H1 (cell line): ENCODE data around the gene GABRB2. TPM values are rescaled to one million over a fixed set of nuclear protein-coding genes. Genes with fewer than 3 reads are reported as not detected.

ENCODE experiments used
- CTCF ChIA-PET: fragments of 300-600 bp; sonication (Branson Sonifier 250); formaldehyde crosslinking; loops from one replicate; lab custom pipeline; 2021; ENCODE audit not compliant: partially characterized antibody; lab: Charles Lee
- POLR2A ChIA-PET: fragments of 300-600 bp; sonication (Branson Sonifier 250); formaldehyde crosslinking; loops from one replicate; lab custom pipeline; 2021; ENCODE audit warnings: inconsistent platforms; ENCODE audit not compliant: partially characterized antibody; lab: Charles Lee
- DNase-seq, 2 experiments: peaks; one replicate each; pipeline versions ENCODE4 v3.0.0 to v3.0.0-alpha.2; 2010 to 2022; ENCODE audit warnings: low spot score in 2 of 2, low read depth in 1 of 2, mixed read lengths in 1 of 2
- FAIRE-seq: peaks from 2 replicates; lab custom pipeline; 2011; peaks lifted over from hg19 to GRCh38; lab: Jason Lieb, UNC
- H2AFZ ChIP-seq: 2 replicates; pipeline ENCODE4 v1.8.1; 2012; ENCODE audit warnings: low read length, inconsistent platforms
- H2AK5ac ChIP-seq: 2 replicates; pipeline ENCODE4 v1.6.1; 2013; ENCODE audit warnings: low read depth, low read length
- H2BK120ac ChIP-seq: replicated peaks from 2 replicates; pipeline ENCODE3; 2013; ENCODE audit warnings: low read depth, low read length, inconsistent platforms
- H2BK12ac ChIP-seq: 2 replicates; pipeline ENCODE4 v1.6.1; 2013; ENCODE audit warnings: low read depth, low read length
- H2BK15ac ChIP-seq: 2 replicates; pipeline ENCODE4 v1.6.1; 2013; ENCODE audit warnings: low read length
- H2BK20ac ChIP-seq: 2 replicates; pipeline ENCODE4 v1.6.1; 2013; ENCODE audit warnings: low read length
- H2BK5ac ChIP-seq: 2 replicates; pipeline ENCODE4 v1.6.1; 2013; ENCODE audit warnings: low read depth, low read length
- H3K14ac ChIP-seq: 2 replicates; pipeline ENCODE4 v1.6.1; 2013; ENCODE audit warnings: inconsistent platforms; ENCODE audit not compliant: insufficient read length
- H3K18ac ChIP-seq: 2 replicates; pipeline ENCODE4 v1.6.1; 2013; ENCODE audit warnings: low read length; ENCODE audit errors: extremely low read depth
- H3K23ac ChIP-seq: 2 replicates; pipeline ENCODE4 v1.6.1; 2013; ENCODE audit warnings: inconsistent platforms; ENCODE audit not compliant: insufficient read length
- H3K23me2 ChIP-seq: 2 replicates; pipeline ENCODE4 v1.6.1; 2013; ENCODE audit warnings: low read depth, low read length
- H3K27ac ChIP-seq: 2 replicates; pipeline ENCODE4 v1.6.1; 2011; ENCODE audit warnings: low read depth, low read length, inconsistent platforms
- H3K27me3 ChIP-seq, 4 experiments: replicated peaks in 1 of 4; 1 replicate in 1 of 4; 2 replicates in 3 of 4; pipeline versions ENCODE4 v1.6.1 to v1.8.1; 2011 to 2013; ENCODE audit warnings: low read length in 3 of 4, mild to moderate bottlenecking in 3 of 4, inconsistent platforms in 2 of 4, mixed read lengths in 2 of 4, moderate library complexity in 1 of 4; ENCODE audit not compliant: control insufficient read depth in 3 of 4, insufficient read depth in 3 of 4; ENCODE audit errors: extremely low read depth in 1 of 4
- H3K36me3 ChIP-seq, 4 experiments: 2 replicates each; pipeline versions ENCODE4 v1.6.1 to v1.8.1; 2011 to 2013; ENCODE audit warnings: mild to moderate bottlenecking in 4 of 4, low read length in 3 of 4, moderate library complexity in 2 of 4, control low read depth in 1 of 4, inconsistent platforms in 1 of 4; ENCODE audit not compliant: insufficient read depth in 4 of 4, control insufficient read depth in 2 of 4
- H3K4ac ChIP-seq: replicated peaks from 2 replicates; pipeline ENCODE3; 2013; ENCODE audit warnings: low read length, low read depth, mixed read lengths, inconsistent platforms; ENCODE audit not compliant: insufficient read length
- H3K4me1 ChIP-seq, 4 experiments: replicated peaks in 1 of 4; 1 replicate in 1 of 4; 2 replicates in 3 of 4; pipeline versions ENCODE4 v1.6.1 to v1.8.1; 2011 to 2013; ENCODE audit warnings: low read length in 3 of 4, inconsistent platforms in 2 of 4, mixed read lengths in 1 of 4; ENCODE audit not compliant: insufficient read depth in 4 of 4, control insufficient read depth in 3 of 4
- H3K4me2 ChIP-seq, 2 experiments: 2 replicates each; pipeline versions ENCODE4 v1.6.1 to v1.8.1; 2011 to 2013; ENCODE audit warnings: low read depth in 2 of 2, low read length in 2 of 2, control low read depth in 1 of 2, inconsistent platforms in 1 of 2, mild to moderate bottlenecking in 1 of 2; ENCODE audit not compliant: insufficient read depth in 1 of 2
- H3K4me3 ChIP-seq, 4 experiments: fragments of 200-600, 300-600 bp in 1 of 4; sonication (generic), shearing (Covaris generic), sonication (Bioruptor Twin) in 1 of 4; 2 replicates each; pipeline versions ENCODE4 v1.5.1 to v1.8.1; 2011 to 2016; ENCODE audit warnings: low read length in 4 of 4, low read depth in 3 of 4, control low read depth in 2 of 4, inconsistent platforms in 2 of 4, mild to moderate bottlenecking in 2 of 4, mixed read lengths in 1 of 4, moderate library complexity in 1 of 4; ENCODE audit not compliant: insufficient read depth in 2 of 4; ENCODE audit errors: extremely low read depth in 1 of 4
- H3K56ac ChIP-seq: replicated peaks from 2 replicates; pipeline ENCODE3; 2013; ENCODE audit warnings: low read depth, mild to moderate bottlenecking, mixed read lengths, low read length, inconsistent platforms; ENCODE audit not compliant: insufficient read length
- H3K79me1 ChIP-seq: 2 replicates; pipeline ENCODE4 v1.6.1; 2013; ENCODE audit warnings: low read depth, low read length, control low read depth
- H3K79me2 ChIP-seq, 2 experiments: 2 replicates each; pipeline versions ENCODE4 v1.6.1 to v1.8.1; 2012 to 2013; ENCODE audit warnings: low read length in 2 of 2, mild to moderate bottlenecking in 2 of 2, inconsistent platforms in 1 of 2; ENCODE audit not compliant: insufficient read depth in 2 of 2, control insufficient read depth in 1 of 2
- H3K9ac ChIP-seq, 4 experiments: replicated peaks in 1 of 4; 1 replicate in 1 of 4; 2 replicates in 3 of 4; pipeline versions ENCODE4 v1.6.1 to v1.8.1; 2011 to 2013; ENCODE audit warnings: low read depth in 3 of 4, low read length in 3 of 4, control low read depth in 2 of 4, mild to moderate bottlenecking in 2 of 4, moderate library complexity in 2 of 4, inconsistent platforms in 1 of 4; ENCODE audit errors: extremely low read depth in 1 of 4
- H3K9me3 ChIP-seq, 2 experiments: 2 replicates each; pipeline versions ENCODE4 v1.6.1 to v1.8.1; 2012 to 2013; ENCODE audit warnings: mild to moderate bottlenecking in 2 of 2, moderate library complexity in 2 of 2, control low read depth in 1 of 2, inconsistent platforms in 1 of 2, low read depth in 1 of 2, low read length in 1 of 2, mixed read lengths in 1 of 2; ENCODE audit not compliant: insufficient read depth in 2 of 2
- H4K20me1 ChIP-seq, 2 experiments: replicated peaks in 1 of 2; 2 replicates each; pipeline versions ENCODE3 to v1.8.1; 2011 to 2013; ENCODE audit warnings: inconsistent platforms in 2 of 2, low read length in 2 of 2, mild to moderate bottlenecking in 1 of 2; ENCODE audit not compliant: insufficient read depth in 2 of 2, control insufficient read depth in 1 of 2
- H4K5ac ChIP-seq: 2 replicates; pipeline ENCODE4 v1.6.1; 2013; ENCODE audit warnings: low read length, low read depth, mixed read lengths, inconsistent platforms; ENCODE audit not compliant: insufficient read length
- H4K8ac ChIP-seq: 2 replicates; pipeline ENCODE4 v1.8.0; 2013; ENCODE audit warnings: mild to moderate bottlenecking, moderate library complexity, low read length, inconsistent platforms; ENCODE audit not compliant: insufficient read depth; ENCODE audit errors: extremely low read depth
- H4K91ac ChIP-seq: replicated peaks from 2 replicates; pipeline ENCODE3; 2013; ENCODE audit warnings: low read length, mixed read lengths, inconsistent platforms; ENCODE audit not compliant: insufficient read length
- BACH1 ChIP-seq: IDR thresholded peaks from 2 replicates; pipeline ENCODE4 v1.6.1; 2012; ENCODE audit warnings: low read length, improper control_type of control experiment
- CREB1 ChIP-seq: IDR thresholded peaks from 2 replicates; pipeline ENCODE4 v1.6.1; 2012; ENCODE audit warnings: inconsistent platforms
- EP300 ChIP-seq, 2 experiments: IDR thresholded peaks; 1 replicate in 1 of 2; 2 replicates in 1 of 2; pipeline ENCODE4 v1.6.1; 2011 to 2012; ENCODE audit warnings: low read depth in 2 of 2, low read length in 2 of 2, mild to moderate bottlenecking in 2 of 2, borderline replicate concordance in 1 of 2, inconsistent platforms in 1 of 2, moderate library complexity in 1 of 2
- GABPA ChIP-seq: IDR thresholded peaks from 2 replicates; pipeline ENCODE4 v1.6.1; 2011; ENCODE audit warnings: mild to moderate bottlenecking, low read length, moderate library complexity, borderline replicate concordance; ENCODE audit not compliant: insufficient read depth
- POLR2AphosphoS5 ChIP-seq: IDR thresholded peaks from 2 replicates; pipeline ENCODE4 v1.6.1; 2011; ENCODE audit warnings: low read depth, low read length
- SRF ChIP-seq: IDR thresholded peaks from 2 replicates; pipeline ENCODE4 v1.6.1; 2011; ENCODE audit warnings: mild to moderate bottlenecking, low read depth, low read length, moderate library complexity
- TCF12 ChIP-seq: IDR thresholded peaks from 2 replicates; pipeline ENCODE4 v1.6.1; 2011; ENCODE audit warnings: low read depth, mild to moderate bottlenecking, low read length
- ZNF274 ChIP-seq: IDR thresholded peaks from 2 replicates; pipeline ENCODE4 v1.7.0; 2012; ENCODE audit warnings: low read length, borderline replicate concordance; ENCODE audit errors: extremely low read depth
- WGBS, 2 experiments: shearing (Covaris generic) in 1 of 2; methylation state at CpG; one replicate each; pipeline versions ENCODE4 v1.1.6 to v1.1.7; 2013 to 2015; ENCODE audit warnings: low lambda C conversion rate in 2 of 2, mixed read lengths in 2 of 2, inconsistent platforms in 1 of 2, low coverage in 1 of 2, missing lambda C conversion rate in 1 of 2; ENCODE audit not compliant: insufficient replicate concordance in 2 of 2, insufficient coverage in 1 of 2, insufficient read length in 1 of 2; ENCODE audit errors: extremely low coverage in 1 of 2, missing lambda C conversion rate in 1 of 2; 5-methylcytosine and 5-hydroxymethylcytosine counted together
- polyA plus RNA-seq, 7 experiments: library from polyadenylated mRNA; depleted of rRNA in 3 of 7; stranded (reverse) in 5 of 7; unstranded in 2 of 7; fragments of >200 nt in 5 of 7; fragments of 200-250 nt in 2 of 7; gene quantifications; 1 replicate in 5 of 7; 2 replicates in 1 of 7; 4 replicates in 1 of 7; pipeline versions ENCODE4 v1.2.1 to v1.2.3, GENCODE V29; 2011 to 2013; ENCODE audit warnings: missing spikeins in 2 of 7, mixed read lengths in 2 of 7
- total RNA-seq: library from RNA; stranded (reverse); fragmentation: NEBNext Ultra II Directional; extraction: Animal tissue kit (Norgen Biotek cat#: 25700); gene quantifications from 2 replicates; pipeline ENCODE4 v1.2.1, GENCODE V29; 2021

Gene GABRB2
- total and polyA plus RNA-seq, 2 of the 8 experiments (the other 6 are each of a cell fraction or from before 2014, with no cell fraction given): 0.54 to 1.9 TPM

- Histone ChIP-seq H4K20me1 (no peaks in the 10 kb centered on the region), H2BK120ac (no peak overlapping the region), H3K27me3 (no peaks in the 10 kb centered on the region), H3K23ac (no peak overlapping the region), H2BK12ac (no peak overlapping the region), H4K5ac (no peak overlapping the region), H3K18ac (no peak overlapping the region), H2AFZ (no peak overlapping the region), H3K56ac (no peak overlapping the region), H3K36me3 (no peaks in the 10 kb centered on the region), H2AK5ac (no peak overlapping the region), H3K4me3 (no peak overlapping the region), H3K9ac (no peak overlapping the region), H3K4me1 (no peaks in the 10 kb centered on the region), H3K14ac (no peak overlapping the region), H3K4ac (no peak overlapping the region), H2BK15ac (no peak overlapping the region), H3K9me3 (no peaks in the 10 kb centered on the region), H2BK5ac (no peak overlapping the region), H3K27ac (no peak overlapping the region), H3K79me1 (no peaks in the 10 kb centered on the region), H2BK20ac (no peak overlapping the region), H3K4me2 (no peak overlapping the region), H4K8ac (no peak overlapping the region), H4K91ac (no peak overlapping the region), H3K23me2 (no peaks in the 10 kb centered on the region)
- FAIRE-seq (no peak), DNase-seq (no peak)
- POLR2A ChIA-PET: no interaction called here
- 77% methylated on average over 2 of the region's 2 CpGs; no CpG with 5 or more reads in 1 of the 2 experiments for WGBS, 2 experiments
- CTCF ChIA-PET: no interaction called here
- no peak for TF ChIP-seq CREB1
- no peak for TF ChIP-seq ZNF274
- TF ChIP-seq SRF: no peak
- TF ChIP-seq POLR2AphosphoS5: no peak
- TF ChIP-seq GABPA: no peak
- no peak for TF ChIP-seq TCF12
- TF ChIP-seq BACH1: no peak
- no peak for TF ChIP-seq EP300 (IDR thresholded peaks at IDR 0.05; ENCODE audit: borderline replicate concordance in 1 of 2, low read depth in 2 of 2, low read length in 2 of 2)
- TF ChIP-seq, all 59 proteins: peak for 0
- no peaks in the 10 kb centered on the region for H3K79me2 ChIP-seq
Observed at GRCh38 chr5:161566081-161566480, 19.6 kb upstream of the GABRB2 start.
